Endothelial cell (in vitro differentiated cells): Measurements from ENCODE around the gene SUSD5. TPM values are rescaled to one million over a fixed set of nuclear protein-coding genes. Genes with fewer than 3 reads are reported as not detected.

ENCODE experiments used
- DNase-seq: peaks from one replicate; pipeline ENCODE4 v3.0.0; 2021; ENCODE audit warnings: low spot score
- H3K27ac Mint-ChIP-seq: one replicate; pipeline ENCODE4 v1.8.0; 2021; ENCODE audit warnings: mixed read lengths, inconsistent platforms; ENCODE audit not compliant: unreplicated experiment
- H3K27me3 Mint-ChIP-seq: one replicate; pipeline ENCODE4 v1.8.0; 2021; ENCODE audit warnings: mild to moderate bottlenecking, moderate library complexity, mixed read lengths, inconsistent platforms; ENCODE audit not compliant: unreplicated experiment
- H3K36me3 Mint-ChIP-seq: one replicate; pipeline ENCODE4 v1.8.0; 2021; ENCODE audit warnings: mild to moderate bottlenecking, low read depth, mixed read lengths, inconsistent platforms; ENCODE audit not compliant: unreplicated experiment
- H3K4me1 Mint-ChIP-seq: one replicate; pipeline ENCODE4 v1.8.0; 2021; ENCODE audit warnings: mild to moderate bottlenecking, mixed read lengths, inconsistent platforms; ENCODE audit not compliant: unreplicated experiment
- H3K4me3 Mint-ChIP-seq: one replicate; pipeline ENCODE4 v1.8.0; 2021; ENCODE audit warnings: mild to moderate bottlenecking, mixed read lengths, inconsistent platforms; ENCODE audit not compliant: unreplicated experiment
- H3K9me3 Mint-ChIP-seq: one replicate; pipeline ENCODE4 v1.8.0; 2021; ENCODE audit warnings: mixed read lengths, inconsistent platforms; ENCODE audit not compliant: unreplicated experiment
- CTCF ChIP-seq: fragments of 200-600 bp; sonication (generic); IDR thresholded peaks from one replicate; pipeline ENCODE4 v1.5.0; 2021; ENCODE audit warnings: antibody characterized with exemption; ENCODE audit not compliant: unreplicated experiment
- total RNA-seq: library from RNA; stranded (reverse); fragmentation: NEBNext Ultra II Directional; extraction: Animal tissue kit (Norgen Biotek cat#: 25700); gene quantifications from one replicate; pipeline ENCODE4 v1.2.1, GENCODE V29; 2021; ENCODE audit not compliant: unreplicated experiment

The SUSD5 gene
- total RNA-seq, 1 donor from 2014 or later: 3.9 TPM

- Mint-ChIP-seq H3K4me1 (no peaks in the 10 kb centered on the region), H3K27ac (no peak overlapping the region), H3K36me3 (no peaks in the 10 kb centered on the region), H3K4me3 (peak overlapping the region; percentile 57), H3K9me3 (no peaks in the 10 kb centered on the region), H3K27me3 (no peaks in the 10 kb centered on the region)
- no peak for DNase-seq
- TF ChIP-seq CTCF: no peak
Observed at GRCh38 chr3:33153782-33154181, 64.8 kb downstream of the SUSD5 start.

GRCh38 chr3:33152363-33153360, 65.9 kb downstream of the SUSD5 start:
- no peaks in the 10 kb centered on the region for H3K27me3 Mint-ChIP-seq
- H3K4me3 Mint-ChIP-seq: no peak overlapping the region
- DNase-seq: no peak
- H3K4me1 Mint-ChIP-seq: no peaks in the 10 kb centered on the region
- H3K27ac Mint-ChIP-seq: no peak overlapping the region
- TF ChIP-seq CTCF: no peak
- H3K36me3 Mint-ChIP-seq: peaks cover 3% of the 10 kb centered on the region
- no peaks in the 10 kb centered on the region for H3K9me3 Mint-ChIP-seq

DNA sequence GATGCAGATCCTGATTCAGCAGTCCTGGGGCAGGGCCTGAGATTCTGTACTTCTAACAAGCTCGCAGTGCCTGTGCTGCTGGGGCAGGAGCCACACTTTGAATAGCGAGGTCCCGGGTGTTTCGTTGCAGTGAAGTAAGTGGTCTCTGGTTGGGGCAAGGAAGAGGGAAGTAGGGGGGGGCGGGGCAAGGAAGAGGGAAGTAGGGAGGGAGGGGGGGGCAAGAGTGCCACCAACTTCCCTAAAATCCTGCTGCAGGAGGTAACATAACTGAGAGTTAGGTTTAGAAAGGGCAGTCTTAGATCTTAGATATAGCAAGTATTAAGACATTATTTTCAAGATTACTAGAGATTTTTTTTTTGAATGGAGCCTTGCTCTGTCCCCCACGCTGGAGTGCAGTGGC, 69.3 kb downstream of the SUSD5 start:
- no peak for TF ChIP-seq CTCF
- no peaks in the 10 kb centered on the region for H3K27me3 Mint-ChIP-seq
- DNase-seq: no peak
- H3K4me3 Mint-ChIP-seq: no peak overlapping the region
- peaks cover 3% of the 10 kb centered on the region for H3K36me3 Mint-ChIP-seq
- no peak overlapping the region for H3K27ac Mint-ChIP-seq
- H3K9me3 Mint-ChIP-seq: no peaks in the 10 kb centered on the region
- peaks cover 4% of the 10 kb centered on the region for H3K4me1 Mint-ChIP-seq

DNA sequence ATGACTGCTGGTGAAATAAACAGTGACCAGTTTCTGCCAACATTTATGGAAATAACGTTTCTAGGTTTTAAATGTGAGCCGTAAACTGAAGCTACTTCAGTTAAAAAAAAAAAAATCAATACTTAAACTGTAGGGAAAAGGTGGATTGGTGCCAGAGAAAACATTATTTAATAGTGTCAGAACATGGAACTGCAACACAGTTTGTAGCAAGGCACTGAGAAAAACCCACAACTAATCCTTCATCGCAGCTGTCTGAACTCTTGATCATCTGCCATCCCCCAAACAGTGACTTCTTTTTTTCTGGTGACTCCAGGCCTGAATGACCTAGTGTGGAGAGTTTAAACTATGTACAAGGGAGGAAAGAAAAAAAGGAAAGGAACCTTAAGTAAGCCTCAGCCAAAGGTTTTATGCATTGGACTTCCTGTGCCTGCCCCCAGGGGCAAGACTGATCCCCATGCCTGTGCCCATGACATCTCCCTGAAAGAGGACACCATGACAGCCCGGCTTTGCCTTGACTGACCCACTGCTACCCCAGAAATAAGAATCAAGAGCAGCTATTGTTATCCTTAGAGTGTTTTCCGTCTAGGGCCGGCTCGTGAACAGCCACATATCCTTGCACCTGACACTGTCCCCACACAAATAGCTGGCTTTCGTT, 71.7 kb downstream of the SUSD5 start:
- no peak overlapping the region for H3K27ac Mint-ChIP-seq
- TF ChIP-seq CTCF: no peak
- no peaks in the 10 kb centered on the region for H3K9me3 Mint-ChIP-seq
- DNase-seq: no peak
- H3K4me3 Mint-ChIP-seq: no peak overlapping the region
- peaks cover 6% of the 10 kb centered on the region for H3K27me3 Mint-ChIP-seq
- H3K4me1 Mint-ChIP-seq: peaks cover 25% of the 10 kb centered on the region
- H3K36me3 Mint-ChIP-seq: peaks cover 24% of the 10 kb centered on the region
